Thyroid gland (tissue), 4 donors: ENCODE results near the gene RBCK1.

Experiments
- POLR2A ChIP-seq, 2 donors: fragments of 450-650 bp; IDR thresholded peaks; one replicate each; pipeline ENCODE4 v1.6.1; 2017; ENCODE audit warnings: antibody characterized with exemption in 2 of 2, mild to moderate bottlenecking in 2 of 2, moderate library complexity in 1 of 2
- TF ChIP-seq, protein P1 (sequence below), 6 experiments: fragments of 200-600 bp in 3 of 6; fragments of 450-650 bp in 3 of 6; sonication (generic) in 3 of 6; IDR thresholded peaks; one replicate each; pipeline ENCODE4 v1.5.1; 2016 to 2019; ENCODE audit warnings: antibody characterized with exemption in 6 of 6, mild to moderate bottlenecking in 2 of 6, inconsistent platforms in 1 of 6, moderate library complexity in 1 of 6

- TF ChIP-seq, protein P1, sequence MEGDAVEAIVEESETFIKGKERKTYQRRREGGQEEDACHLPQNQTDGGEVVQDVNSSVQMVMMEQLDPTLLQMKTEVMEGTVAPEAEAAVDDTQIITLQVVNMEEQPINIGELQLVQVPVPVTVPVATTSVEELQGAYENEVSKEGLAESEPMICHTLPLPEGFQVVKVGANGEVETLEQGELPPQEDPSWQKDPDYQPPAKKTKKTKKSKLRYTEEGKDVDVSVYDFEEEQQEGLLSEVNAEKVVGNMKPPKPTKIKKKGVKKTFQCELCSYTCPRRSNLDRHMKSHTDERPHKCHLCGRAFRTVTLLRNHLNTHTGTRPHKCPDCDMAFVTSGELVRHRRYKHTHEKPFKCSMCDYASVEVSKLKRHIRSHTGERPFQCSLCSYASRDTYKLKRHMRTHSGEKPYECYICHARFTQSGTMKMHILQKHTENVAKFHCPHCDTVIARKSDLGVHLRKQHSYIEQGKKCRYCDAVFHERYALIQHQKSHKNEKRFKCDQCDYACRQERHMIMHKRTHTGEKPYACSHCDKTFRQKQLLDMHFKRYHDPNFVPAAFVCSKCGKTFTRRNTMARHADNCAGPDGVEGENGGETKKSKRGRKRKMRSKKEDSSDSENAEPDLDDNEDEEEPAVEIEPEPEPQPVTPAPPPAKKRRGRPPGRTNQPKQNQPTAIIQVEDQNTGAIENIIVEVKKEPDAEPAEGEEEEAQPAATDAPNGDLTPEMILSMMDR (IDR thresholded peaks at IDR 0.05): no peak
- no peak for TF ChIP-seq POLR2A (IDR thresholded peaks at IDR 0.05)
Measured at GRCh38 chr20:478010-478948, 70.2 kb downstream of the RBCK1 start.
